Measurements from ENCODE around the gene ASH1L. TPM values are rescaled to one million over a fixed set of nuclear protein-coding genes. Genes with fewer than 3 reads are reported as not detected.

The ASH1L gene
- total and polyA plus RNA-seq, 9 of the 15 experiments (the other 6 are each of a cell fraction or from before 2014, with no cell fraction given), result 2.0 to 23.3 (median 14.6) TPM

- peak; percentile 97 for TF ChIP-seq ETS1 (conservative IDR thresholded peaks at IDR 0.05; ENCODE audit: control insufficient read depth, low read depth, low read length)
- TF ChIP-seq PHB (CRISPR knock-in tag; IDR thresholded peaks at IDR 0.05), result 0 out of 2 replicates have a peak, but pooled peaks have one; percentile 25
- TF ChIP-seq PCBP1 (IDR thresholded peaks at IDR 0.05; ENCODE audit: low read depth, low read length, poor library complexity, severe bottlenecking), result no peak
- TF ChIP-seq DIDO1 (tag; IDR thresholded peaks at IDR 0.05; ENCODE audit: low read depth), result 0 out of 2 replicates have a peak, but pooled peaks have one; percentile 34
- TF ChIP-seq TARDBP (IDR thresholded peaks at IDR 0.05), result 0 out of 2 replicates have a peak, but pooled peaks have one; percentile 33
- peak; percentile 80 for TF ChIP-seq NR2C2 (CRISPR knock-in tag; IDR thresholded peaks at IDR 0.05)
- TF ChIP-seq NR2C2 (tag; IDR thresholded peaks at IDR 0.05), result peak; percentile 97
- peak; percentile 78 for TF ChIP-seq TBP (optimal IDR thresholded peaks at IDR 0.05; ENCODE audit: low read depth, low read length)
- peak; percentile 82 for TF ChIP-seq GMEB1 (CRISPR knock-in tag; IDR thresholded peaks at IDR 0.05)
- peak; percentile 73 for TF ChIP-seq CCNT2 (IDR thresholded peaks at IDR 0.05; ENCODE audit: borderline replicate concordance, extremely low read depth, insufficient read length, low read depth, low read length)
- peak; percentile 87 for TF ChIP-seq GABPA (tag; conservative IDR thresholded peaks at IDR 0.05; ENCODE audit: low read depth)
- no peak for TF ChIP-seq ZNF280A (IDR thresholded peaks at IDR 0.05; ENCODE audit: low read depth, partially characterized antibody)
- no peak for TF ChIP-seq ZNF3 (CRISPR knock-in tag; IDR thresholded peaks at IDR 0.05)
- peak; percentile 87 for TF ChIP-seq EP400 (IDR thresholded peaks at IDR 0.05)
- TF ChIP-seq ID3 (CRISPR knock-in tag; IDR thresholded peaks at IDR 0.05), result no peak
- TF ChIP-seq ID3 (tag; IDR thresholded peaks at IDR 0.05), result 0 out of 2 replicates have a peak, but pooled peaks have one; percentile 21
- 0 out of 2 replicates have a peak, but pooled peaks have one; percentile 29 for TF ChIP-seq BRD4 (IDR thresholded peaks at IDR 0.05)
- no peak for TF ChIP-seq THRB (CRISPR knock-in tag; conservative IDR thresholded peaks at IDR 0.05)
- TF ChIP-seq FOXJ3 (CRISPR knock-in tag; IDR thresholded peaks at IDR 0.05), result no peak
- TF ChIP-seq POLR2H (tag; IDR thresholded peaks at IDR 0.05; ENCODE audit: low read depth), result peak; percentile 94
- peak; percentile 82 for TF ChIP-seq DACH1 (IDR thresholded peaks at IDR 0.05; ENCODE audit: partially characterized antibody)
Measured at GRCh38 chr1:155308493-155309422, 253.8 kb downstream of the ASH1L start, which contains the start of gene FDPS (continued).
